Liver (tissue), 9 donors: ENCODE results near the gene TPBGL. TPM values are rescaled to one million over a fixed set of nuclear protein-coding genes. Genes with fewer than 3 reads are reported as not detected.

Experiments used
- DNase-seq: peaks from one replicate; pipeline ENCODE4 v3.0.0-alpha.2; 2017; ENCODE audit warnings: low spot score
- H3K27ac ChIP-seq, 2 donors: one replicate each; pipeline ENCODE4 v1.7.0; 2013; ENCODE audit warnings: inconsistent platforms in 2 of 2, low read length in 2 of 2, control low read depth in 1 of 2, low read depth in 1 of 2, mild to moderate bottlenecking in 1 of 2
- H3K27me3 ChIP-seq, 4 donors: one replicate each; pipeline versions ENCODE4 v1.6.1 to v1.7.0; 2013; ENCODE audit warnings: low read length in 3 of 4, inconsistent platforms in 1 of 4, mild to moderate bottlenecking in 1 of 4, moderate library complexity in 1 of 4; ENCODE audit not compliant: control insufficient read depth in 4 of 4, insufficient read depth in 4 of 4
- H3K36me3 ChIP-seq, 4 donors: one replicate each; pipeline versions ENCODE4 v1.6.1 to v1.7.0; 2013; ENCODE audit warnings: low read length in 3 of 4, mild to moderate bottlenecking in 3 of 4, low read depth in 1 of 4, moderate library complexity in 1 of 4; ENCODE audit not compliant: control insufficient read depth in 4 of 4, insufficient read depth in 3 of 4
- H3K4me1 ChIP-seq, 4 donors: one replicate each; pipeline versions ENCODE4 v1.6.1 to v1.7.0; 2013; ENCODE audit warnings: low read length in 3 of 4, mild to moderate bottlenecking in 3 of 4, moderate library complexity in 1 of 4; ENCODE audit not compliant: control insufficient read depth in 4 of 4, insufficient read depth in 4 of 4
- H3K4me3 ChIP-seq, 3 donors: one replicate each; pipeline versions ENCODE4 v1.6.1 to v1.7.0; 2013; ENCODE audit warnings: low read length in 3 of 3, control low read depth in 1 of 3, low read depth in 1 of 3, mild to moderate bottlenecking in 1 of 3
- H3K9ac ChIP-seq, 2 donors: one replicate each; pipeline ENCODE4 v1.7.0; 2013; ENCODE audit warnings: low read length in 2 of 2, mild to moderate bottlenecking in 2 of 2, moderate library complexity in 2 of 2, control low read depth in 1 of 2, low read depth in 1 of 2
- H3K9me3 ChIP-seq, 4 donors: one replicate each; pipeline versions ENCODE4 v1.6.1 to v1.7.0; 2013; ENCODE audit warnings: low read length in 3 of 4; ENCODE audit not compliant: control insufficient read depth in 4 of 4
- EGR1 ChIP-seq, 2 donors: IDR thresholded peaks; 2 replicates each; pipeline ENCODE4 v1.6.1; 2016 to 2018; ENCODE audit warnings: antibody characterized with exemption in 2 of 2, low read depth in 2 of 2
- FOXA1 ChIP-seq: IDR thresholded peaks from 2 replicates; pipeline ENCODE4 v1.6.1; 2016; ENCODE audit warnings: antibody characterized with exemption
- FOXA2 ChIP-seq: IDR thresholded peaks from 2 replicates; pipeline ENCODE4 v1.6.1; 2016; ENCODE audit warnings: antibody characterized with exemption
- HNF4G ChIP-seq: IDR thresholded peaks from 2 replicates; pipeline ENCODE4 v1.6.1; 2016; ENCODE audit warnings: antibody characterized with exemption
- JUND ChIP-seq, 2 donors: IDR thresholded peaks; 2 replicates each; pipeline ENCODE4 v1.6.1; 2016; ENCODE audit warnings: antibody characterized with exemption in 2 of 2
- NR2F2 ChIP-seq: IDR thresholded peaks from 2 replicates; pipeline ENCODE4 v1.6.1; 2016; ENCODE audit warnings: antibody characterized with exemption
- RAD21 ChIP-seq, 2 donors: IDR thresholded peaks; 2 replicates each; pipeline ENCODE4 v1.6.1; 2016; ENCODE audit warnings: antibody characterized with exemption in 2 of 2, mild to moderate bottlenecking in 2 of 2
- RXRA ChIP-seq, 2 donors: IDR thresholded peaks; 2 replicates each; pipeline ENCODE4 v1.6.1; 2017 to 2018; ENCODE audit warnings: antibody characterized with exemption in 2 of 2, mild to moderate bottlenecking in 1 of 2
- SP1 ChIP-seq: IDR thresholded peaks from 2 replicates; pipeline ENCODE4 v1.6.1; 2018; ENCODE audit warnings: antibody characterized with exemption, mild to moderate bottlenecking
- TAF1 ChIP-seq: conservative IDR thresholded peaks from 2 replicates; pipeline ENCODE4 v1.6.1; 2016; ENCODE audit warnings: antibody characterized with exemption, mild to moderate bottlenecking
- YY1 ChIP-seq: IDR thresholded peaks from 2 replicates; pipeline ENCODE4 v1.6.1; 2016; ENCODE audit warnings: antibody characterized with exemption, mild to moderate bottlenecking
- WGBS: extraction: QIAGEN DNeasy Blood & Tissue Kit; methylation state at CpG from one replicate; pipeline ENCODE4 v1.1.7; 2013; 5-methylcytosine and 5-hydroxymethylcytosine counted together
- polyA plus RNA-seq, 2 donors: library from polyadenylated mRNA; stranded (reverse) in 1 of 2; unstranded in 1 of 2; fragments of 200-250 nt in 1 of 2; fragments of >200 nt in 1 of 2; fragmentation: Nextera tagmentation in 1 of 2; extraction: Ambion mirVana in 1 of 2; gene quantifications; one replicate each; pipeline versions ENCODE4 v1.2.1 to v1.2.3, GENCODE V29; 2013 to 2015
- total RNA-seq, 2 donors: library from RNA; depleted of rRNA; stranded (reverse); fragments of >200 nt; gene quantifications; one replicate each; pipeline ENCODE4 v1.2.3, GENCODE V29; 2014
- TF ChIP-seq, protein P1 (sequence below): IDR thresholded peaks from 2 replicates; pipeline ENCODE4 v1.6.1; 2016; ENCODE audit warnings: antibody characterized with exemption
- TF ChIP-seq, protein P2 (sequence below): IDR thresholded peaks from 2 replicates; pipeline ENCODE4 v1.6.1; 2016; ENCODE audit warnings: antibody characterized with exemption
- TF ChIP-seq, protein P3 (sequence below): IDR thresholded peaks from 2 replicates; pipeline ENCODE4 v1.6.1; 2016; ENCODE audit warnings: antibody characterized with exemption
- TF ChIP-seq, protein P4 (sequence below): IDR thresholded peaks from 2 replicates; pipeline ENCODE4 v1.6.1; 2016; ENCODE audit warnings: antibody characterized with exemption, mild to moderate bottlenecking
- donor health status: healthy.
- donor health status: healthy.
- donor health status: healthy.
- donor health status: healthy.
- donor health status: healthy.

The TPBGL gene
- total and polyA plus RNA-seq, 4 donors: 0.05 TPM; not detected in 3

DNA sequence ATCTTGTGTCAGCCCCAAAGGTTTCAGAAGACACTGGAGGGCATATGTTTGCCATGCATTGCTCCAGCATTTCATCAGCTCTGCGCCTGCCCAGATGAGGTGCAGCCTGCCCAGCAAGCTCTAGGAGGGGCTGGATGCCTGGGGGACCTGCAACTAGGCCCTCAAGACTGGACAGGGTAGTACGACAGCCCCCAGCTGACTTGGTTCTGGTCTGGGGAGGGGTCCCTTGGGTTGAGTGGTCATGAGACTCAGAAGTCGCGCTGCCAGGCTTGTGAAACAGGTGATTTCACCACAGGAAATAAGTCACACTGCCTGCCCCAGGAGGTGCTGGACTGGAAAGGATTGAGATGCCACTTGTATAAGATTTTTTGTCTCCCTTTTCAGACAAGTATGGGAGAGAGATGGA is 23.4 kb downstream of the TPBGL start:
- Histone ChIP-seq H3K4me1 (peaks cover 0 to 3% (median under 1%) of the 10 kb centered on the region in 4 donors), H3K4me3 (no peak overlapping the region)

DNA sequence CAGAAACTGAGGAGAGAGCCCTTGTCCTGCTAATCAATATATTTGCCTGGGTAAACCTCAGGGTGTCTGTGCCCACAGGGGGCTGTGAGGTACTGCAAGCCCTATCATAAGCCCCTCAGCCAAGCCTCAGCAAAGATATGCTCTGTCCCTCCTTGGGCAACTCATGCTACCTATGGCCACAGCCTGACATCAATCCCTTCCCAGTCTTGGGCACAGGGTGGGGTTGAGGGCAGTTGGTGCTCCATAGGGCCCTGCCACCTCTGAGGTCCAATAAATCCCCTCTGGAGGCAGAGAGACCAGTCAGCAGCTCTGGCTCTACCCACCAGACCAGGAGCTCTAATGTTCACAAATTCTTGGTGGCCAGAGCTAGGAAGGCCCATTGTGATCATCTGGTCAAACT is 23.8 kb downstream of the TPBGL start:
- Histone ChIP-seq H3K9me3 (no peaks in the 10 kb centered on the region), H3K4me3 (no peak overlapping the region), H3K27me3 (no peaks in the 10 kb centered on the region), H3K9ac (no peak overlapping the region), H3K27ac (no peak overlapping the region), H3K36me3 (peaks cover 0 to 2% (median under 1%) of the 10 kb centered on the region in 4 donors), H3K4me1 (peaks cover 0 to 3% (median under 1%) of the 10 kb centered on the region in 4 donors)
- no peak for DNase-seq
- TF ChIP-seq SP1 (no peak), FOXA1 (no peak), HNF4G (no peak), JUND (IDR thresholded peaks at IDR 0.05) (no peak), RXRA (IDR thresholded peaks at IDR 0.05) (no peak), EGR1 (IDR thresholded peaks at IDR 0.05; ENCODE audit: low read depth in 2 of 2) (no peak), NR2F2 (no peak), YY1 (no peak), RAD21 (IDR thresholded peaks at IDR 0.05) (no peak), TAF1 (no peak)
- TF ChIP-seq, protein P1, sequence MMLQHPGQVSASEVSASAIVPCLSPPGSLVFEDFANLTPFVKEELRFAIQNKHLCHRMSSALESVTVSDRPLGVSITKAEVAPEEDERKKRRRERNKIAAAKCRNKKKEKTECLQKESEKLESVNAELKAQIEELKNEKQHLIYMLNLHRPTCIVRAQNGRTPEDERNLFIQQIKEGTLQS: no peak
- TF ChIP-seq, protein P2, sequence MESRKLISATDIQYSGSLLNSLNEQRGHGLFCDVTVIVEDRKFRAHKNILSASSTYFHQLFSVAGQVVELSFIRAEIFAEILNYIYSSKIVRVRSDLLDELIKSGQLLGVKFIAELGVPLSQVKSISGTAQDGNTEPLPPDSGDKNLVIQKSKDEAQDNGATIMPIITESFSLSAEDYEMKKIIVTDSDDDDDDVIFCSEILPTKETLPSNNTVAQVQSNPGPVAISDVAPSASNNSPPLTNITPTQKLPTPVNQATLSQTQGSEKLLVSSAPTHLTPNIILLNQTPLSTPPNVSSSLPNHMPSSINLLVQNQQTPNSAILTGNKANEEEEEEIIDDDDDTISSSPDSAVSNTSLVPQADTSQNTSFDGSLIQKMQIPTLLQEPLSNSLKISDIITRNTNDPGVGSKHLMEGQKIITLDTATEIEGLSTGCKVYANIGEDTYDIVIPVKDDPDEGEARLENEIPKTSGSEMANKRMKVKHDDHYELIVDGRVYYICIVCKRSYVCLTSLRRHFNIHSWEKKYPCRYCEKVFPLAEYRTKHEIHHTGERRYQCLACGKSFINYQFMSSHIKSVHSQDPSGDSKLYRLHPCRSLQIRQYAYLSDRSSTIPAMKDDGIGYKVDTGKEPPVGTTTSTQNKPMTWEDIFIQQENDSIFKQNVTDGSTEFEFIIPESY: no peak
- TF ChIP-seq, protein P3, sequence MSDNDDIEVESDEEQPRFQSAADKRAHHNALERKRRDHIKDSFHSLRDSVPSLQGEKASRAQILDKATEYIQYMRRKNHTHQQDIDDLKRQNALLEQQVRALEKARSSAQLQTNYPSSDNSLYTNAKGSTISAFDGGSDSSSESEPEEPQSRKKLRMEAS: no peak

More for the DNA sequence above, 23.4 kb downstream of the TPBGL start:
- no peaks in the 10 kb centered on the region for H3K27me3 ChIP-seq
- no peaks in the 10 kb centered on the region for H3K9me3 ChIP-seq
- no peak for DNase-seq
- no peak overlapping the region for H3K27ac ChIP-seq
- 78% methylated on average over 4 of the region's 4 CpGs for WGBS
- H3K36me3 ChIP-seq: peaks cover 0 to 2% (median under 1%) of the 10 kb centered on the region in 4 donors
- H3K9ac ChIP-seq: no peak overlapping the region
- TF ChIP-seq HNF4G: no peak
- no peak for TF ChIP-seq RAD21 (IDR thresholded peaks at IDR 0.05)
- TF ChIP-seq, protein P4, sequence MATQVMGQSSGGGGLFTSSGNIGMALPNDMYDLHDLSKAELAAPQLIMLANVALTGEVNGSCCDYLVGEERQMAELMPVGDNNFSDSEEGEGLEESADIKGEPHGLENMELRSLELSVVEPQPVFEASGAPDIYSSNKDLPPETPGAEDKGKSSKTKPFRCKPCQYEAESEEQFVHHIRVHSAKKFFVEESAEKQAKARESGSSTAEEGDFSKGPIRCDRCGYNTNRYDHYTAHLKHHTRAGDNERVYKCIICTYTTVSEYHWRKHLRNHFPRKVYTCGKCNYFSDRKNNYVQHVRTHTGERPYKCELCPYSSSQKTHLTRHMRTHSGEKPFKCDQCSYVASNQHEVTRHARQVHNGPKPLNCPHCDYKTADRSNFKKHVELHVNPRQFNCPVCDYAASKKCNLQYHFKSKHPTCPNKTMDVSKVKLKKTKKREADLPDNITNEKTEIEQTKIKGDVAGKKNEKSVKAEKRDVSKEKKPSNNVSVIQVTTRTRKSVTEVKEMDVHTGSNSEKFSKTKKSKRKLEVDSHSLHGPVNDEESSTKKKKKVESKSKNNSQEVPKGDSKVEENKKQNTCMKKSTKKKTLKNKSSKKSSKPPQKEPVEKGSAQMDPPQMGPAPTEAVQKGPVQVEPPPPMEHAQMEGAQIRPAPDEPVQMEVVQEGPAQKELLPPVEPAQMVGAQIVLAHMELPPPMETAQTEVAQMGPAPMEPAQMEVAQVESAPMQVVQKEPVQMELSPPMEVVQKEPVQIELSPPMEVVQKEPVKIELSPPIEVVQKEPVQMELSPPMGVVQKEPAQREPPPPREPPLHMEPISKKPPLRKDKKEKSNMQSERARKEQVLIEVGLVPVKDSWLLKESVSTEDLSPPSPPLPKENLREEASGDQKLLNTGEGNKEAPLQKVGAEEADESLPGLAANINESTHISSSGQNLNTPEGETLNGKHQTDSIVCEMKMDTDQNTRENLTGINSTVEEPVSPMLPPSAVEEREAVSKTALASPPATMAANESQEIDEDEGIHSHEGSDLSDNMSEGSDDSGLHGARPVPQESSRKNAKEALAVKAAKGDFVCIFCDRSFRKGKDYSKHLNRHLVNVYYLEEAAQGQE: no peak
- TF ChIP-seq, protein P2: no peak
- TF ChIP-seq FOXA1: no peak
- TF ChIP-seq, protein P1: no peak
- no peak for TF ChIP-seq YY1
- TF ChIP-seq EGR1 (IDR thresholded peaks at IDR 0.05; ENCODE audit: low read depth in 2 of 2): no peak
- no peak for TF ChIP-seq TAF1
- TF ChIP-seq SP1: no peak
- TF ChIP-seq FOXA2: no peak
